BJ (cell line): ENCODE results near the gene B4GAT1. TPM values are rescaled to one million over a fixed set of nuclear protein-coding genes. Genes with fewer than 3 reads are reported as not detected.

ENCODE experiments used
- CTCF ChIA-PET: fragments of 350-600 bp; formaldehyde crosslinking; extraction: SDS; loops from one replicate; lab custom pipeline; 2021; ENCODE audit warnings: antibody characterized with exemption, inconsistent platforms; lab: Yijun Ruan, JAX
- POLR2A ChIA-PET: fragments of 300-600 bp; sonication (Branson Sonifier 250); formaldehyde crosslinking; extraction: SDS; loops from one replicate; lab custom pipeline; 2021; ENCODE audit warnings: antibody characterized with exemption; lab: Charles Lee
- DNase-seq: peaks from one replicate; pipeline ENCODE4 v3.0.0-alpha.2; 2011; ENCODE audit warnings: low read depth
- H3K27me3 ChIP-seq: 2 replicates; pipeline ENCODE4 v1.6.0; 2011; ENCODE audit warnings: low read length; ENCODE audit not compliant: control insufficient read depth, insufficient read depth
- H3K36me3 ChIP-seq: 2 replicates; pipeline ENCODE4 v1.5.1; 2011; ENCODE audit warnings: low read length; ENCODE audit not compliant: control insufficient read depth, insufficient read depth
- H3K4me3 ChIP-seq: 2 replicates; pipeline ENCODE4 v1.5.1; 2011; ENCODE audit warnings: low read depth, mild to moderate bottlenecking, control low read depth, low read length
- CTCF ChIP-seq: IDR thresholded peaks from 2 replicates; pipeline ENCODE4 v1.5.1; 2011; ENCODE audit warnings: low read depth, mild to moderate bottlenecking, control low read depth, inconsistent platforms, low read length, moderate library complexity; ENCODE audit not compliant: insufficient read depth
- polyA plus RNA-seq: library from polyadenylated mRNA; depleted of rRNA; stranded (reverse); fragments of >200 nt; gene quantifications from 2 replicates; pipeline ENCODE4 v1.2.3, GENCODE V29; 2011

The B4GAT1 gene
- polyA plus RNA-seq, 1 experiment, result 16.8 TPM

GRCh38 chr11:66369073-66369894, 21.9 kb upstream of the B4GAT1 start:
- no peak for DNase-seq
- CTCF ChIA-PET, result interaction anchor here (1.0 to 1.4 kb wide), 3 partner anchors 11 to 86 kb away, joined by 3 to 4 read pairs (median 3); no protein-coding TSS in a partner anchor
- no peak for TF ChIP-seq CTCF
- H3K36me3 ChIP-seq, result no peaks in the 10 kb centered on the region
- H3K27me3 ChIP-seq, result peaks cover 7% of the 10 kb centered on the region; the same call in 1 of the 2 replicates
- H3K4me3 ChIP-seq, result no peak overlapping the region
- POLR2A ChIA-PET, result no interaction called here

GRCh38 chr11:66368484-66368883, 21.1 kb upstream of the B4GAT1 start:
- TF ChIP-seq CTCF, result no peak
- peaks cover 5% of the 10 kb centered on the region; the same call in 1 of the 2 replicates for H3K27me3 ChIP-seq
- no peak overlapping the region for H3K4me3 ChIP-seq
- no peak for DNase-seq
- POLR2A ChIA-PET, result no interaction called here
- CTCF ChIA-PET, result interaction anchor here (1.4 kb wide), 1 partner anchor 20 kb away, joined by 3 read pairs; no protein-coding TSS in a partner anchor
- no peaks in the 10 kb centered on the region for H3K36me3 ChIP-seq

- Histone ChIP-seq H3K36me3 (no peaks in the 10 kb centered on the region), H3K4me3 (no peak overlapping the region), H3K27me3 (peaks cover 2% of the 10 kb centered on the region; the same call in 1 of the 2 replicates)
- TF ChIP-seq CTCF, result no peak
- no peak for DNase-seq
- CTCF ChIA-PET, result interaction anchor here (0.9 to 2.6 kb wide), 5 partner anchors 19 to 56 kb away, joined by 3 to 11 read pairs (median 8); no protein-coding TSS in a partner anchor
- POLR2A ChIA-PET, result no interaction called here
These were observed 20.3 kb upstream of the B4GAT1 start for GRCh38 chr11:66367561-66368312.

GRCh38 chr11:66366844-66367477, 19.5 kb upstream of the B4GAT1 start:
- Histone ChIP-seq H3K27me3 (no peaks in the 10 kb centered on the region), H3K4me3 (no peak overlapping the region), H3K36me3 (no peaks in the 10 kb centered on the region)
- ChIA-PET POLR2A (no interaction called here), CTCF (interaction anchor here (0.8 to 2.6 kb wide), 7 partner anchors 19 to 951 kb away, joined by 3 to 11 read pairs (median 4); no protein-coding TSS in a partner anchor)
- no peak for DNase-seq
- TF ChIP-seq CTCF, result no peak
